Bronchial epithelial cell (primary cell): ENCODE results near the gene LRMDA. TPM values are rescaled to one million over a fixed set of nuclear protein-coding genes. Genes with fewer than 3 reads are reported as not detected.

Experiments used
- DNase-seq: peaks from one replicate; pipeline ENCODE4 v3.0.0-alpha.2; 2010; ENCODE audit warnings: low read depth
- FAIRE-seq: peaks from 2 replicates; lab custom pipeline; 2011; peaks lifted over from hg19 to GRCh38; lab: Jason Lieb, UNC
- H3K27me3 ChIP-seq: 2 replicates; pipeline ENCODE4 v1.5.1; 2011; ENCODE audit warnings: low read length; ENCODE audit not compliant: control insufficient read depth, insufficient read depth
- H3K36me3 ChIP-seq: 2 replicates; pipeline ENCODE4 v1.5.1; 2011; ENCODE audit warnings: low read length; ENCODE audit not compliant: control insufficient read depth, insufficient read depth
- H3K4me3 ChIP-seq: 2 replicates; pipeline ENCODE4 v1.5.1; 2011; ENCODE audit warnings: mild to moderate bottlenecking, low read depth, low read length, control low read depth
- CTCF ChIP-seq: IDR thresholded peaks from 2 replicates; pipeline ENCODE4 v1.5.1; 2011; ENCODE audit warnings: mild to moderate bottlenecking, moderate library complexity, low read length, control low read depth, inconsistent platforms; ENCODE audit not compliant: insufficient read depth, severe bottlenecking
- total RNA-seq: library from RNA; depleted of rRNA; stranded (reverse); fragments of >200 nt; gene quantifications from 2 replicates; pipeline ENCODE4 v1.2.1, GENCODE V29; 2014

LRMDA gene
- total RNA-seq, 1 donor from 2014 or later = 1.6 TPM

GRCh38 chr10:75417522-75417927, 13.9 kb upstream of the LRMDA start:
- H3K4me3 ChIP-seq = no peak overlapping the region
- no peak for FAIRE-seq
- TF ChIP-seq CTCF = no peak
- no peaks in the 10 kb centered on the region for H3K27me3 ChIP-seq
- no peaks in the 10 kb centered on the region for H3K36me3 ChIP-seq
- DNase-seq = peak; percentile 69

GRCh38 chr10:75418293-75418692, 13.1 kb upstream of the LRMDA start:
- H3K27me3 ChIP-seq = no peaks in the 10 kb centered on the region
- H3K36me3 ChIP-seq = no peaks in the 10 kb centered on the region
- no peak overlapping the region for H3K4me3 ChIP-seq
- TF ChIP-seq CTCF = no peak
- FAIRE-seq = no peak
- DNase-seq = no peak

- Histone ChIP-seq H3K36me3 (no peaks in the 10 kb centered on the region), H3K27me3 (no peaks in the 10 kb centered on the region), H3K4me3 (no peak overlapping the region)
- no peak for TF ChIP-seq CTCF
- DNase-seq = no peak
- FAIRE-seq = no peak
These were observed 12.7 kb upstream of the LRMDA start for GRCh38 chr10:75418712-75419111.

- no peak for TF ChIP-seq CTCF
- no peaks in the 10 kb centered on the region for H3K27me3 ChIP-seq
- H3K4me3 ChIP-seq = no peak overlapping the region
- H3K36me3 ChIP-seq = no peaks in the 10 kb centered on the region
- DNase-seq (no peak), FAIRE-seq (peak; percentile 90)
These were observed 8.5 kb upstream of the LRMDA start for GRCh38 chr10:75422913-75423312.

GRCh38 chr10:75424571-75424970, 6.9 kb upstream of the LRMDA start:
- Histone ChIP-seq H3K4me3 (no peak overlapping the region), H3K27me3 (no peaks in the 10 kb centered on the region), H3K36me3 (no peaks in the 10 kb centered on the region)
- no peak for TF ChIP-seq CTCF
- DNase-seq (no peak), FAIRE-seq (peak; percentile 7)
